NCI-H345 treated with DMSO at 0.1 percent for 48 hours (cell line): Measurements from ENCODE around the gene PRPH2.
A peak's percentile ranks its signal among the peaks of the same experiment; 100 is the strongest.
"Not testable (repeated sequence)": the region's sequence is repeated elsewhere in the genome, so short reads cannot be mapped to it uniquely, and the experiment has no call there.

Experiments used
- DNase-seq: peaks from one replicate; lab custom pipeline; 2025; ENCODE audit not compliant: unreplicated experiment; lab: John Stamatoyannopoulos, UW

Gene PRPH2

DNA sequence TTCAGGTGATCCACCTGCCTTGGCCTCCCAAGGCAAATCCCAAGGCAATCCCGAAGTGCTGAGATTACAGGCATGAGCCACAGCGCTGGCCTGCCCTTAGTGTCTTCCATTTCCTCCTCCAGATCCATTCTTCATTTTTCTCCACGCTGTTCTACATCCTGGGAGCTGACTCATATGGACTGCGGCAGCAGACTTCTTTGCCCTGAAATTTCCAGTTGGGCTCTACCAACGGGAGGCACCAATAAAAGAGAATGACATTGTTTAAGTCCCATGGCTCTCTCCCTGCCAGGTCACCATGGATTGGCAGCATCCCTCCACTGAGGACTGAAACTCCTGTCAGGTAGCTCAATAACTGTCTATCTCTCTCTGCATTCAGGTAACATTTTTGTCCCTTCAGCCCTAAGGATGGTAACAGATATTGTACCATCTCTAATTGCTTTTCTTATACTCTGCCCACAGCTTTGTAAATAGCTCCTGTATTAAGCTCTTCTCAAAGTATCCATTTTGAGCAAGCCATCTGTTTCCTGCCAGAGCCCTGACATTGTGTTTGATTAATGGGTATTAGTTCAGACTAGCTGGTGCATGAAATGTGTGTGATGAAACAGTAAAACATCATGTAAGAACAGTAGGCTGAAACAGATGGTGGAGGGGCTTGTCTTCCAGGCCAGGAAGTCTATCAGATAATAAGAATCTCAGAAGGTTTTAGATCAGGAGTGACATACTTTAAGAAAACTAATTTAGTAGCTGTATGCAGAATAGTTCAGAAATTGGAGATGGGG lies 19.9 kb upstream of the PRPH2 start:
- peak; percentile 72 for DNase-seq

DNA sequence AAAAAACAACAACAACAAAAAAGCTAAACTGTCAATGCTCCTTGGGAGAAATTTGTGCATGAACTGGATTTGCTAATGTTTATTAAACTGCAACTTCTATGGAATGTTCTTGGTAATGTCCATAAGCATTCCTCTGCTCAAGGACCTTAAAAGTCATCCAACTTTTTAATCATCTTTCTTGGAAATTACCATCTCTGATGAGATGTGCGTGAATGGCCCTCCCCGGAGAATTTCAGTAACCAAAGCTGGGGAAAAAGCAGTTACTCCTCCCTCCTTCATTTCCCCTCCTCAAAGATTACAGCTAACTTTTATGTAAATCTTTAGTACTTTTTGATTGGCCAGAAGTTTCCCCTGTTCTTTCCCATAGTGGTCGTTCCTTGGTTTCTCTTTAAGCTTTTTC lies 18.3 kb upstream of the PRPH2 start:
- DNase-seq, result no peak

DNA sequence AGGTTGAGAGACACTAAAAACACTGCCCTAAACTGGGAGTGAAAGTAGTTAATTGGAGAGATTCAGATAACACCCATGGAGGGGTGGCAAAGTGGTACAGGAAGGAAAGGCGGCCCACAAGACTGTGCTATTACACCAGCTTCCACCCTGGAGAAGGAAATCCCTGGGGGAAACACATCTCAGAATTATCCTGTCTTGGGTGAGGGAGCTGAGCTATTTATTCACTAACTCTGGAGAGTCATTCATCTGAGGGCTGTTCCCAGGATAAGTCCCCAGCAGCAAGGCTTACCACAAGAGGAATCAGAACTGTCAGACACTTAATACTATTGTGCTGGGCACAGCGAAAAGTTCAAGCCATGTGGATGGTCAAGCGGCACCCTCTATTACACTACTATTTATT lies 13.6 kb upstream of the PRPH2 start:
- DNase-seq, result no peak

GRCh38 chr6:42733867-42734481 lies 11.6 kb upstream of the PRPH2 start:
- not testable (repeated sequence) for DNase-seq

DNA sequence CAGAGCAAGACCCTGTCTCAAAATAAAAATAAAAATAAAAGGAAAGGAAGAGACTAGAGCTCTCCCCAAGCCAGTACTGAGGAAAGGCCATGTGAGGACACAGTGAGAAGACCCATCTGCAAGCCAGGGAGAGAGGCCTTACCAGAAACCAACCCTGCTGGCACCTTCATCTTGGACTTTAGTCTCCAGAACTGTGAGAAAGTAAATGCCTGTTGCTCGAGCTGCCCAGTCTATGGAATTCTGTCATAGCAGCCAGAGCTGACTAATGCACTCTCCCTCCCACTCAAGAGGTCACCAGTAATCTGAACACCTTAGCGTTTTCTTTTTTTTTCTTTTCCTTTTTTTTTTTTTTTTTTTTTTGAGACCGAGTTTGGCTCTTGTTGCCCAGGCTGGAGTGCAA lies 7.3 kb upstream of the PRPH2 start:
- no peak for DNase-seq

DNA sequence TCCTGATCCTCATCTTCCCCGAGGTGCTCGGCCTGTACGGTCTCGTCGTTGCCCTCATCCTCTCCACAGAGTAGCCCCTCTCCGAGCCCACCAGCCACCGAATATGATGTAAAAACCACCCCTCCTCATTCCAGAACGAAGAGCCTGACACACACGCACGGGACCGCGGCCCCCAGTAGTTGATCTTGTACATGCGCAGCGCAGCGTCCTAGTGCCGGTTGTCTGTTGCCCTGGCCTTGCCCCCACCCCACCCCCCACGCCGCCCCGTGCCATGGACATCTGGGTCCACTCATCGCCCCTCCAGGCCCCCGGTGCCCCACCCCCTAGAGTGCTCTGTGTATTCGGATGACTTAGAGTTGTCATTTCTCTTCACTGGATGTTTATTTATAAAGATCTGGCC lies 5.2 kb upstream of the PRPH2 start:
- DNase-seq, result no peak

- no peak for DNase-seq
Measured at GRCh38 chr6:42727087-42727611, 4.8 kb upstream of the PRPH2 start.

DNA sequence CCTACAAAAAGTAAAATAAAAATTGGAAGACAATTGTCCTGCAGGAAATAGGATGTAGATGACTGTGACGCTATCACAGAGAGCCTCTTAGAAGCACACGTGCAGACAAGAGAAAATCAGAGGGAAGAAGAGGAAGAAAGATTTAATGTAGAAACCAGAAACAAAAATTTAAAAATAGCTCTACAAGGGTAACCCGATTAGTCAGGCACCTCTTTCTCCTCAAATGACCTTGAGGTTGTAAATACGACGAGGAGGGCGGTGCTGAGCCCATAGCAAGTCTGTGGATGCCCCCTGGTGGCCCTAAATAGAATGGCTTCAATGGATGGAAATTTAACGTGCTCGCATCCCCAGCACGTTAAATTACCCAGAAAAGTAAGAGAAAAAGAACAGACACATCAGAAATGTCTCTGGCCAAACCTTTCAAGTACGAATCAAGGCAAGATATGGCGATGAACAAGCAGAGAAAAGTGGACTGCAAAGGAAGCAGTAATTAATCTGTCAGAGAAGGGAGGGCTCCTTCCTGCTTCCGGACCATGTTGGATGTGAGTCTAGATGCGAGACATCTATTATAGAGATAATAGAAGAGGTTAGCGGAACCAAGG lies 4.2 kb upstream of the PRPH2 start:
- peak; percentile 48 for DNase-seq

DNA sequence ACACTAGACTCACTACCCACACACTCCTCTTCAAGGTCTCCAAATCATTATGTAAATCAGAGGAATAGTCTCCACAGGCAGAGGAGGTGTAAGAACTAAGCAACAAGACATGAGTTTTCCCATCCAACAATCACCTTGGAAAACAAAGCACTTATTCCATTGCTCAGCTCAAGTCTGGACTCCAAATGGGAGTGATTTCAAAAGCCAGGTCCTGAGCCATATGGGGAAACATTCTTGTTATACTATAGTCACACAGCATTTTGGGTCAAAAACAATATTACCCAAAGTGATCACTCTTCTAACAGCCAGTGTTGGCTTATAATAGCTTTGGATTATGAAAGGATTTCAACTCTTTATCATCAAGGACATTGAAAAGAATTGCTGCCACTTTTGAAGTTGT lies 3.6 kb upstream of the PRPH2 start:
- no peak for DNase-seq

GRCh38 chr6:42724825-42725224 lies 2.4 kb upstream of the PRPH2 start:
- no peak for DNase-seq

GRCh38 chr6:42720739-42721138 lies 1.7 kb downstream of the PRPH2 start:
- DNase-seq, result no peak

DNA sequence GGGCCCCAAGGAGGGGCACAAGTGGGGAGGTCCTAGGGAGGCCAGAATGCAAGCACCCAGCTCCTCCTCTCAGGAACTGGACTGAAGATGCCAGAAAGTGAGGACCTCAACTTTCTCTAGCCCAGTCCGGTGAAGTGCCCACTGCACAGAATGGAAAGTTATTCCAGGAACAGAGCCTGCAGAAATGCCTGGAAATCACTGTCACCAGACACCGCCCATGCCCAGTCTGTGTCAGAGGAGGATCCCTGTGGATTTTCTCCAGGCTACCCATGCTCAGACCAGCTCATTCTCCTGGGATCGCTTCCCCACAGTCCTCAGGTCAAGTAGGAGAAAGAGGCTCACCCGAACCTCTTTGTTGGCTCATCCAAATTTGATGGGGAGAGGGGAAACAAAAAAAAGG lies 6.5 kb downstream of the PRPH2 start:
- no peak for DNase-seq

DNA sequence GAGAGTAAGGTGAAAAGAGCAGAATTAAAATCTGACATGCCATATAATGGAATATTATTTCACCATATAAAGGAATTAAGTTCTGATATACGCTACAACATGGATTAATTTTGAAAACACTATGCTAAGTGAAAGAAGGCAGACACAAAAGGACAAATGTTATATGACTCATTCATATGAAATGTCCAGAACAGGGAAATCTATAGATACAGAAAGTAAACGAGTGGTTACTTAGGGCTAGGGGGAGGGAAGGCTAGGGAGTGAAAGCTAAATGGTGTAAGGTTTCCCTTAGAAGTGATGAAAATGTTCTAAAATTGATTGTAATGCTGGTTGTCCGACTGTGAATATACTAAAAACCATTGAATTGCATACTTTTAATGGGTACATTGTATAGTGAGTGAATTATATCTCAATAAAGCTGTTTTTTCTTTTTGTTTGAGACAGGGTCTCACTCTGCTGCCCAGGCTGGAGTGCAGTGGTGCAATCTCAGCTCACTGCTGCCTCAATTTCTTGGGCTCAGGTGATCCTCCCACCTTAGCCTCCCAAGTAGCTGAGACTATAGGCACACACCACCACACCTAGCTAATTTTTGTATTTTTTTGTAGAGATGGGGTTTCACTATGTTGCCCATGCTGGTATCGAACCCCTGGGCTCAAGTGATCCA lies 8.2 kb downstream of the PRPH2 start:
- DNase-seq, result no peak

- no peak for DNase-seq
Measured at GRCh38 chr6:42711930-42712329, 10.5 kb downstream of the PRPH2 start.

GRCh38 chr6:42710316-42710715 lies 12.1 kb downstream of the PRPH2 start:
- no peak for DNase-seq

GRCh38 chr6:42709871-42710270 lies 12.5 kb downstream of the PRPH2 start:
- DNase-seq, result no peak

GRCh38 chr6:42708096-42708495 lies 14.3 kb downstream of the PRPH2 start:
- DNase-seq, result no peak

DNA sequence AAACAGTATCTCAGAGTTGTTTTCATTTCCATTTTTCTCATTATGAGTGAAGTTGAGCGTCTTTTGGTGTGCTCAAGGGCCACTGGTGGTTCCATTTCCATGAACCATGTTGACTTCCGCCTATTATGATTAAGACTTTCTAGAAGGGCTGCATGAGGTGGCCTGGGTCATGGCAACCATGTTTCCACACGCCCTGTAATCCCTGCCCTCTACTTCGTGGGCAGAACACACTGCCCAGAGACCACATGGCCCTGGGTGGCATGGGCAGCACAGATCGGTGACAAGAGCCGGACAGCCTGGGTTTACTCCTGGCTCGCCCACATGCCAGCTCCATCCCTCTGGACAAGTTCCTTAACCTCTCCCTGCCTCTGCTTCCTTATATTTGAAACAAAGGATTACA lies 14.8 kb downstream of the PRPH2 start:
- no peak for DNase-seq

DNA sequence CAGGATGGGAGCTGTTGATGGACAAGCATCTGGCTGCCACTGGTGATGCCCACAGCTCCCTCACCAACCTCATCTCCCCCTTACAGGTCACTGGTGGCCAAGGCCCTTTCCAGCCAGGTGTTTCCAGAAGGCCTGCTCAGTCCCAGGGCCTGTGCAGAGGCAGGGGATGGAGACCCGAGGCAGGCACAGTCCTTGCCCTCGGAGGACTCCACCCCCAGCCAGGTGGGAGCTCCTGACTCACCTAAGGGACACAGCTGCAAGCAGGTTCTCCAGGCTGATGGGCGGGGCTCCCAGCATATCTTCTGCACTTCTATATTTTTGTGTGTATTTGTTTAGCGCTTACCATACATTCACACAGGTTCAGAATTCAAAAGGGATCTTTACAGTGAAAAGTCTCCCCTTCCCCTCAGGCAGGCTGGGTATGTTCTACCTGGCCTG lies 17.4 kb downstream of the PRPH2 start:
- DNase-seq, result no peak

GRCh38 chr6:42704251-42704936 lies 18.0 kb downstream of the PRPH2 start:
- DNase-seq, result no peak

- not testable (repeated sequence) for DNase-seq
Measured at GRCh38 chr6:42702786-42703185, 19.6 kb downstream of the PRPH2 start.
